Measurements from ENCODE around the gene VPS26B. TPM values are rescaled to one million over a fixed set of nuclear protein-coding genes. Genes with fewer than 3 reads are reported as not detected.
A peak's percentile ranks its signal among the peaks of the same experiment; 100 is the strongest.

VPS26B gene
- total RNA-seq, 2 donors from 2014 or later: 32.5 to 33.6 TPM

DNA sequence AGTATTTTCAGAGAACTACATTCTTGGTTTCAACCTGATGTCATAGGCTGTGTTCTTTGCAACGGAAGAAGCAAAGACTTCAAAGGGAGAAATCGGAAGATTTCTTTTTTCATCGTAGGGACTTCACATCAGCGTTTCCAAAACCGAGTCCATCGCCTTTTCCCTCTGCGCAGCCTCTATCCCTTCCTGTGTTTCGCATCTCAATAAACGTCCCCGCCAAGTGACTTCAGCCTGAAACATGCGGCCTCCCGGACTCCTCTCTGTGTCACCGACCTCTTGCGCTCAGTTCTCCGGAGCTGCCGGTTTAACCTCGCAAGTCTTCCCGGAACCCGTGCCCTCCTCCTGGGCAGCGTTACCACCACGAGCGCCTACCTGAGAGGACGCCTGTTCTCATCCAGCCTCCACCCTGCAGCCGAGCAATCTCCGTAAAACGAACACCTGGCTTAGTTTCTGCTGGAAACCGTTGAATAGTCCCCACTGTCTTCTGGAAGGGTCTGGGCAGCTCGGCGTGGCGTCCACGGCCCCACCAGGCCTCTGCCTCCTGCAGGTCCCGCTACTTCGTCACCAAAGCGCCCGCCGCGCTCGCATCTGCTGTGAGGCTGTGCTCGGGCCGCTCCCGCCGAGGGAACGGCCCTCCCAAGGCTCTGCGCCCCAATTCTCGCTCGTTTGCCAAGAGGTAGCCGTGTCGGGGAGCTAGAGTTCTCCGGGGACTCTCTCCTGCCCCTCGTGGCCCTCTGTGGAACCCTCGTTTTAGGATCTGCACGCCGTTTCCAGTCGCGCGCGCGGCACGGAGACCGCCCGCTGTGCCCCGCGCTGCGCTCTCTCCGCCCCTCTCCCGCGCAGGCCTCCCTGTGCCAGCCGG, 51.3 kb downstream of the VPS26B start, which contains the start of gene GLB1L3:
Gene GLB1L3 (plus strand): TSS at position 846 of the 862 bp plus-strand sequence. CDS start 362 bp downstream, outside the sequence.
- H3K4me3 ChIP-seq (ENCODE audit: low read length): peak within 1 kb of the TSS; percentile 85
- WGBS, 2 experiments (ENCODE audit: insufficient coverage in 1 of 2, insufficient read length in 1 of 2): 0% methylated on average over 37 to 68 of the region's 68 CpGs
- peak; percentile 80 for DNase-seq

GRCh38 chr11:134276396-134277182, 52.1 kb downstream of the VPS26B start:
- no peak overlapping the region for H3K27ac ChIP-seq (ENCODE audit: low read depth, low read length)
- WGBS, 2 experiments (ENCODE audit: insufficient coverage in 1 of 2, insufficient read length in 1 of 2): 0% methylated on average over 37 to 88 of the region's 88 CpGs
- peak overlapping the region; percentile 84 for H3K4me3 Mint-ChIP-seq
- H3K36me3 ChIP-seq (ENCODE audit: control insufficient read depth, insufficient read depth, low read length): no peaks in the 10 kb centered on the region
- peaks cover 62% of the 10 kb centered on the region for H3K27me3 ChIP-seq (ENCODE audit: control insufficient read depth, insufficient read depth, low read length, poor library complexity, severe bottlenecking)
- peaks cover 21% of the 10 kb centered on the region for H3K4me1 Mint-ChIP-seq
- no peaks in the 10 kb centered on the region for H3K9me3 Mint-ChIP-seq
- no peaks in the 10 kb centered on the region for H3K4me1 ChIP-seq (ENCODE audit: control insufficient read depth, insufficient read depth, low read length)
- TF ChIP-seq, protein P1, sequence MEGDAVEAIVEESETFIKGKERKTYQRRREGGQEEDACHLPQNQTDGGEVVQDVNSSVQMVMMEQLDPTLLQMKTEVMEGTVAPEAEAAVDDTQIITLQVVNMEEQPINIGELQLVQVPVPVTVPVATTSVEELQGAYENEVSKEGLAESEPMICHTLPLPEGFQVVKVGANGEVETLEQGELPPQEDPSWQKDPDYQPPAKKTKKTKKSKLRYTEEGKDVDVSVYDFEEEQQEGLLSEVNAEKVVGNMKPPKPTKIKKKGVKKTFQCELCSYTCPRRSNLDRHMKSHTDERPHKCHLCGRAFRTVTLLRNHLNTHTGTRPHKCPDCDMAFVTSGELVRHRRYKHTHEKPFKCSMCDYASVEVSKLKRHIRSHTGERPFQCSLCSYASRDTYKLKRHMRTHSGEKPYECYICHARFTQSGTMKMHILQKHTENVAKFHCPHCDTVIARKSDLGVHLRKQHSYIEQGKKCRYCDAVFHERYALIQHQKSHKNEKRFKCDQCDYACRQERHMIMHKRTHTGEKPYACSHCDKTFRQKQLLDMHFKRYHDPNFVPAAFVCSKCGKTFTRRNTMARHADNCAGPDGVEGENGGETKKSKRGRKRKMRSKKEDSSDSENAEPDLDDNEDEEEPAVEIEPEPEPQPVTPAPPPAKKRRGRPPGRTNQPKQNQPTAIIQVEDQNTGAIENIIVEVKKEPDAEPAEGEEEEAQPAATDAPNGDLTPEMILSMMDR (conservative IDR thresholded peaks at IDR 0.05): peak; percentile 4
- H3K36me3 Mint-ChIP-seq (ENCODE audit: low read depth): no peaks in the 10 kb centered on the region
- H3K9me3 ChIP-seq (ENCODE audit: control insufficient read depth, low read length): peaks cover 6% of the 10 kb centered on the region
- peaks cover 20% of the 10 kb centered on the region for H3K27me3 Mint-ChIP-seq (ENCODE audit: insufficient read depth)
- H3K4me3 ChIP-seq (ENCODE audit: low read length): peak overlapping the region; percentile 85
- H3K27ac Mint-ChIP-seq: no peak overlapping the region
- DNase-seq: peak; percentile 84
- no peak overlapping the region for H3K9ac ChIP-seq (ENCODE audit: extremely low read depth, low read length, poor library complexity, severe bottlenecking)

More for the DNA sequence above, 51.3 kb downstream of the VPS26B start, which contains the start of gene GLB1L3:
- no peaks in the 10 kb centered on the region for H3K36me3 Mint-ChIP-seq (ENCODE audit: low read depth)
- peaks cover 6% of the 10 kb centered on the region for H3K9me3 ChIP-seq (ENCODE audit: control insufficient read depth, low read length)
- no peaks in the 10 kb centered on the region for H3K4me1 ChIP-seq (ENCODE audit: control insufficient read depth, insufficient read depth, low read length)
- H3K4me3 Mint-ChIP-seq: peak within 1 kb of the TSS; percentile 84
- H3K4me1 Mint-ChIP-seq: peaks cover 21% of the 10 kb centered on the region
- TF ChIP-seq, protein P1 (conservative IDR thresholded peaks at IDR 0.05): peak; percentile 53
- H3K36me3 ChIP-seq (ENCODE audit: control insufficient read depth, insufficient read depth, low read length): no peaks in the 10 kb centered on the region
- H3K27ac ChIP-seq (ENCODE audit: low read depth, low read length): no peak within 1 kb of the TSS
- no peaks in the 10 kb centered on the region for H3K9me3 Mint-ChIP-seq
- H3K9ac ChIP-seq (ENCODE audit: extremely low read depth, low read length, poor library complexity, severe bottlenecking): no peak within 1 kb of the TSS
- H3K27me3 Mint-ChIP-seq (ENCODE audit: insufficient read depth): peaks cover 20% of the 10 kb centered on the region
- peak within 1 kb of the TSS; percentile 72 for H3K27ac Mint-ChIP-seq
- H3K27me3 ChIP-seq (ENCODE audit: control insufficient read depth, insufficient read depth, low read length, poor library complexity, severe bottlenecking): peaks cover 62% of the 10 kb centered on the region

DNA sequence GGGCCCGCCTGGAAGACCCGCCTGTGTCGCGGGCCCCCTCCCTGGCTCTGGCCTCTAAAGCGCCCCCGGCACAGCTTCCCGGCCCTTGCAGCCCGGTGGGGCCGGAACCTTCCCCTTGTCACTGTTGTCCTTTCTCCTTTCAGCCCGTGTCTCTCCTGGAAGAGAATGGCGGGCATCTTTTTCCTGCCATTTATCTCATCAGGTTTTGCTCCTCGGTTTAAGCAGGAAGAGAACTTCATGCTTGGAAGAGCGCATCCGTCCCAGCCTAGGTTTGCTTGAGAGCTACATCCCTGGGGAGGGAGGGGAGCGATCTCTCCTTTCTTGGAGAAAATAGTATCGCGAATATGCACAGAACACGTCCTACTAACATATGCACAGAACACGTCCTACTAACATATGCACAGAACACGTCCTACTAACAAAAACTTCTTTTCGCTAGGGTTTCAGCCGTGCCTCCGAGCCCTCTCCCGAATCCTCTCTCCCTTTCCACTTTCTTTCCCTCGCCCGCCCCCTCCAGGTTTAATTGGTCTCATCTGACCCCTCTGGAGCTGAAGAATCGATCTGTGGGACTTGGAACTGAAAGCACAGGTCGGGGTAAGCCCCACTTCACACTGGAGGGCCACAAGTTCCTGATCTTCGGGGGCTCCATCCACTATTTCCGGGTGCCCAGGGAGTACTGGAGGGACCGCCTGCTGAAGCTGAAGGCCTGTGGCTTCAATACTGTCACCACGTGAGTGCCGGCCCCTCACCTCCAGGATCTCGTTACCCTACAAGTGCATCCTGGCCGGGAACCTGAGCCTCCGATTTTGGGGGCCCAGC, 52.9 kb downstream of the VPS26B start:
- H3K4me3 ChIP-seq (ENCODE audit: low read length): peak overlapping the region; percentile 85
- Mint-ChIP-seq H3K4me1 (peaks cover 19% of the 10 kb centered on the region), H3K9me3 (no peaks in the 10 kb centered on the region), H3K27me3 (ENCODE audit: insufficient read depth) (peaks cover 20% of the 10 kb centered on the region), H3K36me3 (ENCODE audit: low read depth) (no peaks in the 10 kb centered on the region), H3K4me3 (peak overlapping the region; percentile 84), H3K27ac (peak overlapping the region; percentile 39)
- no peak overlapping the region for H3K27ac ChIP-seq (ENCODE audit: low read depth, low read length)
- DNase-seq: peak; percentile 78
- H3K9ac ChIP-seq (ENCODE audit: extremely low read depth, low read length, poor library complexity, severe bottlenecking): no peak overlapping the region
- H3K36me3 ChIP-seq (ENCODE audit: control insufficient read depth, insufficient read depth, low read length): no peaks in the 10 kb centered on the region
- 28 to 30% methylated on average over 23 to 36 of the region's 36 CpGs for WGBS, 2 experiments (ENCODE audit: insufficient coverage in 1 of 2, insufficient read length in 1 of 2)
- H3K4me1 ChIP-seq (ENCODE audit: control insufficient read depth, insufficient read depth, low read length): no peaks in the 10 kb centered on the region
- TF ChIP-seq, protein P1 (conservative IDR thresholded peaks at IDR 0.05): peak; percentile 43
- peaks cover 6% of the 10 kb centered on the region for H3K9me3 ChIP-seq (ENCODE audit: control insufficient read depth, low read length)
- peaks cover 61% of the 10 kb centered on the region for H3K27me3 ChIP-seq (ENCODE audit: control insufficient read depth, insufficient read depth, low read length, poor library complexity, severe bottlenecking)

All from endodermal cell (in vitro differentiated cells).